Measurements from ENCODE around the gene ABLIM1.

Gene ABLIM1

GRCh38 chr10:114541797-114542160 is 116.3 kb downstream of the ABLIM1 start:
- no peak for DNase-seq

GRCh38 chr10:114541081-114541796 is 116.8 kb downstream of the ABLIM1 start:
- peak; percentile 83 for DNase-seq

- no peak for DNase-seq
Measured at GRCh38 chr10:114540236-114540635, 117.8 kb downstream of the ABLIM1 start.

GRCh38 chr10:114539623-114540022 is 118.5 kb downstream of the ABLIM1 start:
- no peak for DNase-seq

GRCh38 chr10:114538181-114538906 is 119.7 kb downstream of the ABLIM1 start:
- DNase-seq, result peak; percentile 52

GRCh38 chr10:114537736-114538135 is 120.3 kb downstream of the ABLIM1 start:
- DNase-seq, result no peak

- DNase-seq, result no peak
Measured at GRCh38 chr10:114534571-114534981, 123.5 kb downstream of the ABLIM1 start.

- DNase-seq, result no peak
Measured at GRCh38 chr10:114532226-114532625, 125.8 kb downstream of the ABLIM1 start.

- DNase-seq, result peak; percentile 93
Measured at GRCh38 chr10:114526504-114527238, 131.4 kb downstream of the ABLIM1 start.

GRCh38 chr10:114526126-114526503 is 132.0 kb downstream of the ABLIM1 start:
- DNase-seq, result peak; percentile 58

- no peak for DNase-seq
Measured at GRCh38 chr10:114525368-114525949, 132.6 kb downstream of the ABLIM1 start.

GRCh38 chr10:114523876-114524275 is 134.2 kb downstream of the ABLIM1 start:
- no peak for DNase-seq

GRCh38 chr10:114521255-114521654 is 136.8 kb downstream of the ABLIM1 start:
- DNase-seq, result no peak

GRCh38 chr10:114520453-114520852 is 137.6 kb downstream of the ABLIM1 start:
- DNase-seq, result no peak

GRCh38 chr10:114519756-114520293 is 138.2 kb downstream of the ABLIM1 start:
- DNase-seq, result no peak

GRCh38 chr10:114519306-114519669 is 138.8 kb downstream of the ABLIM1 start:
- no peak for DNase-seq

- no peak for DNase-seq
Measured at GRCh38 chr10:114518401-114519305, 139.4 kb downstream of the ABLIM1 start.

GRCh38 chr10:114517368-114518250 is 140.5 kb downstream of the ABLIM1 start:
- no peak for DNase-seq

GRCh38 chr10:114516356-114516755 is 141.7 kb downstream of the ABLIM1 start:
- DNase-seq, result no peak

- no peak for DNase-seq
Measured at GRCh38 chr10:114515298-114515914, 142.7 kb downstream of the ABLIM1 start.

- DNase-seq, result no peak
Measured at GRCh38 chr10:114513381-114513792, 144.7 kb downstream of the ABLIM1 start.
